Mesenchymal stem cell (in vitro differentiated cells and primary cell): Measurements from ENCODE around the gene FIS1.
A peak's percentile ranks its signal among the peaks of the same experiment; 100 is the strongest.

Source experiments
- DNase-seq: peaks from one replicate; pipeline ENCODE4 v3.0.0-alpha.2; 2013
- H2AFZ ChIP-seq: one replicate; pipeline ENCODE4 v1.6.1; 2013; ENCODE audit warnings: low read depth, mild to moderate bottlenecking, control low read depth, inconsistent platforms, low read length, moderate library complexity
- H2AK5ac ChIP-seq: 2 replicates; pipeline ENCODE4 v1.6.1; 2013; ENCODE audit warnings: low read length, moderate library complexity, mild to moderate bottlenecking, inconsistent platforms; ENCODE audit not compliant: severe bottlenecking
- H2BK120ac ChIP-seq: one replicate; pipeline ENCODE4 v1.6.1; 2013; ENCODE audit warnings: low read depth, mild to moderate bottlenecking, inconsistent platforms, low read length, moderate library complexity
- H2BK12ac ChIP-seq, 2 experiments: one replicate each; pipeline ENCODE4 v1.6.1; 2013; ENCODE audit warnings: inconsistent platforms in 2 of 2, low read length in 2 of 2, mild to moderate bottlenecking in 2 of 2, moderate library complexity in 2 of 2, control low read depth in 1 of 2
- H2BK15ac ChIP-seq: one replicate; pipeline ENCODE4 v1.6.1; 2013; ENCODE audit warnings: mild to moderate bottlenecking, low read depth, inconsistent platforms; ENCODE audit not compliant: poor library complexity, severe bottlenecking
- H2BK5ac ChIP-seq: 2 replicates; pipeline ENCODE4 v1.6.1; 2013; ENCODE audit warnings: low read depth, mild to moderate bottlenecking, low read length, control low read depth, inconsistent platforms; ENCODE audit not compliant: poor library complexity, severe bottlenecking
- H3K14ac ChIP-seq, 2 experiments: one replicate each; pipeline ENCODE4 v1.6.1; 2013; ENCODE audit warnings: inconsistent platforms in 2 of 2, low read length in 2 of 2, control low read depth in 1 of 2, mild to moderate bottlenecking in 1 of 2, moderate library complexity in 1 of 2
- H3K18ac ChIP-seq, 2 experiments: one replicate each; pipeline ENCODE4 v1.6.1; 2013; ENCODE audit warnings: inconsistent platforms in 2 of 2, low read length in 2 of 2, control low read depth in 1 of 2, low read depth in 1 of 2, mild to moderate bottlenecking in 1 of 2
- H3K23ac ChIP-seq, 2 experiments: one replicate each; pipeline ENCODE4 v1.6.1; 2013; ENCODE audit warnings: inconsistent platforms in 2 of 2, low read length in 2 of 2, mild to moderate bottlenecking in 2 of 2, moderate library complexity in 2 of 2, control low read depth in 1 of 2
- H3K27ac ChIP-seq: 2 replicates; pipeline ENCODE4 v1.5.1; 2013; ENCODE audit warnings: mild to moderate bottlenecking, moderate library complexity, low read length, control low read depth, inconsistent platforms; ENCODE audit not compliant: poor library complexity, severe bottlenecking
- H3K27me3 ChIP-seq, 2 experiments: 2 replicates each; pipeline versions ENCODE4 v1.6.1 to v1.7.0; 2013; ENCODE audit warnings: low read length in 2 of 2, mild to moderate bottlenecking in 2 of 2, moderate library complexity in 2 of 2, control low read depth in 1 of 2, inconsistent platforms in 1 of 2; ENCODE audit not compliant: control insufficient read depth in 1 of 2, insufficient read depth in 1 of 2
- H3K36me3 ChIP-seq, 2 experiments: 2 replicates each; pipeline versions ENCODE4 v1.6.1 to v1.7.0; 2013; ENCODE audit warnings: low read length in 2 of 2, control low read depth in 1 of 2, inconsistent platforms in 1 of 2, low read depth in 1 of 2, mild to moderate bottlenecking in 1 of 2; ENCODE audit not compliant: insufficient read depth in 2 of 2, control insufficient read depth in 1 of 2
- H3K4ac ChIP-seq, 2 experiments: one replicate each; pipeline ENCODE4 v1.6.1; 2013; ENCODE audit warnings: inconsistent platforms in 2 of 2, low read length in 2 of 2, mild to moderate bottlenecking in 2 of 2, moderate library complexity in 2 of 2, control low read depth in 1 of 2, low read depth in 1 of 2
- H3K4me1 ChIP-seq: 2 replicates; pipeline ENCODE4 v1.6.1; 2013; ENCODE audit warnings: low read depth, low read length, control low read depth; ENCODE audit not compliant: control insufficient read depth, insufficient read depth
- H3K4me2 ChIP-seq: 2 replicates; pipeline ENCODE4 v1.6.1; 2013; ENCODE audit warnings: low read length, mild to moderate bottlenecking, inconsistent platforms; ENCODE audit not compliant: poor library complexity, severe bottlenecking
- H3K4me3 ChIP-seq, 2 experiments: 2 replicates each; pipeline versions ENCODE4 v1.5.1 to v1.7.0; 2013; ENCODE audit warnings: low read length in 2 of 2, mild to moderate bottlenecking in 2 of 2, control low read depth in 1 of 2, low read depth in 1 of 2; ENCODE audit not compliant: insufficient read depth in 1 of 2
- H3K79me1 ChIP-seq: replicated peaks from 2 replicates; pipeline ENCODE4 v1.6.1; 2013; ENCODE audit warnings: mild to moderate bottlenecking, control low read depth, low read length, inconsistent platforms; ENCODE audit not compliant: poor library complexity, severe bottlenecking
- H3K9ac ChIP-seq: 2 replicates; pipeline ENCODE4 v1.7.0; 2013; ENCODE audit warnings: mild to moderate bottlenecking, low read length, moderate library complexity
- H3K9me3 ChIP-seq: 2 replicates; pipeline ENCODE4 v1.7.0; 2013; ENCODE audit warnings: mild to moderate bottlenecking, low read length; ENCODE audit not compliant: control insufficient read depth
- H4K8ac ChIP-seq: one replicate; pipeline ENCODE4 v1.6.1; 2013; ENCODE audit warnings: inconsistent platforms, mild to moderate bottlenecking, low read length, moderate library complexity
- H4K91ac ChIP-seq: one replicate; pipeline ENCODE4 v1.6.1; 2013; ENCODE audit warnings: mild to moderate bottlenecking, low read length, inconsistent platforms
- WGBS: methylation state at CpG from one replicate; pipeline ENCODE4 v1.1.7; 2013; ENCODE audit warnings: mixed read lengths; 5-methylcytosine and 5-hydroxymethylcytosine counted together

FIS1 gene

DNA sequence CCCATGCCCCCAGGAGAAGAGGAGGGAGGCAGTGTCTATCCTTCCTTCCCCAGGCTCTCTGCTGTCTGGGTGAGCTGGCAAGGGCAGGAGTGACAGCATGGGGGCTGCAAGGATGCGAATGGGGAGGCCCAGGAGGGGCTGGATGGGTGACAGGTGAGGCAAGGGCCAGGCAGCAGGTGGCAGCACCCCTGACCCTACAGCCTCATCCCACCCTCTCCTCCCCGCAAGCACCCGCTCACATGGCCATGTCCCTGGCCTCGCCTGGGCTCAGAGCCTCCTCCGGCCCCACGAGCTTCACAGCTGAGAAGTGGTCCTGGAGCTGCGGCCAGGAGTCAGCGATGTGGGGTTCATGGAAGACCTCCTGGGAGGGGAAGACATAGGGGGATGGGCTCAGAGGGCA lies 32.9 kb downstream of the FIS1 start:
- Histone ChIP-seq H2BK12ac (no peak overlapping the region), H3K4me2 (no peak overlapping the region), H4K8ac (no peak overlapping the region), H3K4ac (no peak overlapping the region), H2AFZ (no peak overlapping the region), H3K18ac (no peak overlapping the region), H3K9ac (no peak overlapping the region), H2BK5ac (no peak overlapping the region), H3K27me3 (no peaks in the 10 kb centered on the region), H3K27ac (no peak overlapping the region), H3K4me1 (peaks cover 19% of the 10 kb centered on the region), H3K79me1 (peaks cover 13% of the 10 kb centered on the region), H3K14ac (no peak overlapping the region), H2BK15ac (no peak overlapping the region), H3K36me3 (peaks cover 75 to 76% of the 10 kb centered on the region in 2 experiments), H3K9me3 (no peaks in the 10 kb centered on the region), H2AK5ac (no peak overlapping the region), H3K4me3 (no peak overlapping the region), H3K23ac (no peak overlapping the region), H2BK120ac (no peak overlapping the region), H4K91ac (no peak overlapping the region)
- 92% methylated on average over 6 of the region's 8 CpGs for WGBS
- DNase-seq, result no peak

DNA sequence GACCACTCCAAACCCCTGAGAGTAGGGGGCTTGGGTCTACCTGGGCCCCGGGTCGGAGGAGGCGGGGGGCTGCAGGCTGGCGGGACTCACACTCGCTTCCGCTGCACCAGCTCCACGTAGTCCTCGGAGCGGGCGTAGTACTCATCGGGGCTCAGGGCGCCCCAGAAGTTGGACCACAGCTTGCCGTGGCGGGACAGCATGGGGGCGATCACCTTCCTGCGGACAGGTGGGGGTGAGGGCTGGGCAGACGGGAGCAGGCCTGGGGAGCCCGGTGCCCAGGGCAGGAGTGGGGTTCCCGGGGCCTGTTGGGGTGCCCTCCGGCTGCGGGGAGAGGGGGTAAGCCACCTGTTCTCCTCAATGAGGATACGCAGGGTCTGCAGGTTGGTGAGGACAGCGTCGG lies 33.4 kb downstream of the FIS1 start:
- Histone ChIP-seq H3K9ac (no peak overlapping the region), H4K8ac (no peak overlapping the region), H4K91ac (no peak overlapping the region), H3K4me3 (no peak overlapping the region), H2BK12ac (no peak overlapping the region), H2BK15ac (no peak overlapping the region), H3K36me3 (peaks cover 78 to 79% of the 10 kb centered on the region in 2 experiments), H3K4me2 (no peak overlapping the region), H3K18ac (no peak overlapping the region), H3K79me1 (peaks cover 12% of the 10 kb centered on the region), H2AFZ (no peak overlapping the region), H3K27me3 (no peaks in the 10 kb centered on the region), H3K27ac (no peak overlapping the region), H2BK5ac (no peak overlapping the region), H3K23ac (no peak overlapping the region), H3K4me1 (peaks cover 19% of the 10 kb centered on the region), H3K9me3 (no peaks in the 10 kb centered on the region), H3K4ac (no peak overlapping the region), H2BK120ac (no peak overlapping the region), H2AK5ac (no peak overlapping the region), H3K14ac (no peak overlapping the region)
- DNase-seq, result no peak
- 98% methylated on average over 24 of the region's 24 CpGs for WGBS

DNA sequence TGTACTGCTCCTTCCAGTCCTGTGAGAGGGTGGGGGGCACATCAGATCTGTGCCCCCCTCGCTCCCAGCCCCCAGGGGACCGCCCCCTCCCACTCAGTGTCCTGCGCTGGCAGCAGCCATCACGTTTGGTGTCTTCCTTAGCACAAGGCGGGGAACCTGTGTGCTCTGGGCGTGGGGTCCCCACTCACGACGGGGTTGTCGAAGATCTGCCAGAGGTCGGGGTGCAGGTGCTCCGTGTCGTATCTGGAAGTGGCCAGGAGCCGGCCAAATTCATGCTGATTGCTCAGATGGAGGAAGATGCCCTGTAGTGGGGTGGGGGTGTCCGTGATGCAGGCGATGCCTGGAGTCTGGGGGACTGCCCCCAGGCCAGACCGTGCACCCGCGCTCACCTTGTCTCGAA lies 34.7 kb downstream of the FIS1 start:
- H2BK15ac ChIP-seq, result no peak overlapping the region
- no peak overlapping the region for H3K4ac ChIP-seq
- H3K36me3 ChIP-seq, result peaks cover 79 to 81% of the 10 kb centered on the region in 2 experiments
- no peak overlapping the region for H2BK12ac ChIP-seq
- no peaks in the 10 kb centered on the region for H3K9me3 ChIP-seq
- H3K4me3 ChIP-seq, result no peak overlapping the region
- H3K14ac ChIP-seq, result no peak overlapping the region
- H3K79me1 ChIP-seq, result peaks cover 3% of the 10 kb centered on the region
- no peak overlapping the region for H2BK120ac ChIP-seq
- no peak for DNase-seq
- no peak overlapping the region for H2BK5ac ChIP-seq
- H2AK5ac ChIP-seq, result no peak overlapping the region
- no peak overlapping the region for H4K91ac ChIP-seq
- no peaks in the 10 kb centered on the region for H3K27me3 ChIP-seq
- H3K18ac ChIP-seq, result no peak overlapping the region
- no peak overlapping the region for H2AFZ ChIP-seq
- no peak overlapping the region for H3K27ac ChIP-seq
- H3K4me1 ChIP-seq, result peaks cover 14% of the 10 kb centered on the region
- H3K4me2 ChIP-seq, result no peak overlapping the region
- no peak overlapping the region for H3K9ac ChIP-seq
- H3K23ac ChIP-seq, result no peak overlapping the region
- H4K8ac ChIP-seq, result no peak overlapping the region
- 97% methylated on average over 19 of the region's 19 CpGs for WGBS

DNA sequence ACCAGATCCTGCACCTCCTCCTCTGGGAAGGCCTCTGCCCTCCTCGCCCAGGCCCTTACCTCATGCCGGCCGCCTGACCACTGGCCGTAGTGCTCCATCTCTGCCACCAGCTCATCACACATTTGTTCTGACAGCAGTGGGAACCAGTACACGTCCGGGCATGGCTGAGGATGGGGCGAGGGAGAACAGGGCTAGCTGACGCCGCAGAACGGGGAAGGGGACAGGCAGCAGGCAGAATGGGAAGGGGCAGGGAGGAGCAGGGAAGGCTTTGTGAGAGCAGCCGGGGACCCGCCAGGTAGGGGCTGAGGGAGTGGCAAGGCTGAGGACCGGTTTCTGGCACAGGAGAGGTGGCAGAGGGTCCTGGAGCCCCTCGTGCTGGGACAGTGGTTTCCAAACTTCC lies 36.1 kb downstream of the FIS1 start:
- Histone ChIP-seq H3K14ac (no peak overlapping the region), H4K91ac (no peak overlapping the region), H3K27ac (no peak overlapping the region), H3K9me3 (no peaks in the 10 kb centered on the region), H2AFZ (no peak overlapping the region), H2BK15ac (no peak overlapping the region), H2AK5ac (no peak overlapping the region), H3K36me3 (peaks cover 68 to 76% of the 10 kb centered on the region in 2 experiments), H3K9ac (no peak overlapping the region), H3K4me3 (no peak overlapping the region), H3K4me1 (peaks cover 10% of the 10 kb centered on the region), H3K4ac (no peak overlapping the region), H3K18ac (no peak overlapping the region), H3K79me1 (peaks cover 3% of the 10 kb centered on the region), H3K23ac (peak overlapping the region in 1 of 2 experiments; percentile 43), H4K8ac (no peak overlapping the region), H2BK12ac (no peak overlapping the region), H3K27me3 (peaks cover under 1 to 1% of the 10 kb centered on the region in 2 experiments), H2BK5ac (no peak overlapping the region), H2BK120ac (no peak overlapping the region), H3K4me2 (no peak overlapping the region)
- no peak for DNase-seq
- 96% methylated on average over 14 of the region's 14 CpGs for WGBS
